Measurements from ENCODE around the gene RS1.

Gene RS1

DNA sequence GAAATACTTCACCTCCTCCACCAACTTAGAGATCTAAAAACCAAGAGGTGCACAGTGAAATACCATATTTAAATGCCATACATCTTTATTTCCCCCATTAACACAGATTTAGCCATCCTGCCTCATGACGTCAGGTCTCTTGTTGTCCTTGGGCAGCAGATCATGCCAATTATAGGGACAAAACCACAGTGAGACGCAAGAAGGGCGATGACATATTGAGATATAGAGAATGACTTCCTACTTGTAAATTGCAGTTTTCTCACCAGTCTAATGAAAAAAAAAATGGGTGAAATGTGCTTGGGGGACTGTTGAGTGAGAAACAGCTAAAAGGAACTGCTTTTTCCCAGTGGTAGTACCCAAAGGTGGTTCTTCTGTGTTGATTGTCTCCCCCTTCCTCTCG is 24.3 kb downstream of the RS1 start:
- H3K9me3 ChIP-seq (ENCODE audit: control insufficient read depth, insufficient read depth, low read depth, low read length) = no peaks in the 10 kb centered on the region
- POLR2A ChIA-PET = no interaction called here
- no peaks in the 10 kb centered on the region for H3K36me3 ChIP-seq (ENCODE audit: control insufficient read depth in 2 of 2, insufficient read depth in 1 of 2, low read length in 2 of 2)
- no peak overlapping the region for H3K4me3 ChIP-seq (ENCODE audit: low read depth, low read length)
- no peak overlapping the region for H3K27ac ChIP-seq (ENCODE audit: extremely low read depth, low read depth, low read length)
- TF ChIP-seq ZNF23 (tag by site-specific recombination; IDR thresholded peaks at IDR 0.05; ENCODE audit: borderline replicate concordance) = no peak
- TF ChIP-seq, protein P1, sequence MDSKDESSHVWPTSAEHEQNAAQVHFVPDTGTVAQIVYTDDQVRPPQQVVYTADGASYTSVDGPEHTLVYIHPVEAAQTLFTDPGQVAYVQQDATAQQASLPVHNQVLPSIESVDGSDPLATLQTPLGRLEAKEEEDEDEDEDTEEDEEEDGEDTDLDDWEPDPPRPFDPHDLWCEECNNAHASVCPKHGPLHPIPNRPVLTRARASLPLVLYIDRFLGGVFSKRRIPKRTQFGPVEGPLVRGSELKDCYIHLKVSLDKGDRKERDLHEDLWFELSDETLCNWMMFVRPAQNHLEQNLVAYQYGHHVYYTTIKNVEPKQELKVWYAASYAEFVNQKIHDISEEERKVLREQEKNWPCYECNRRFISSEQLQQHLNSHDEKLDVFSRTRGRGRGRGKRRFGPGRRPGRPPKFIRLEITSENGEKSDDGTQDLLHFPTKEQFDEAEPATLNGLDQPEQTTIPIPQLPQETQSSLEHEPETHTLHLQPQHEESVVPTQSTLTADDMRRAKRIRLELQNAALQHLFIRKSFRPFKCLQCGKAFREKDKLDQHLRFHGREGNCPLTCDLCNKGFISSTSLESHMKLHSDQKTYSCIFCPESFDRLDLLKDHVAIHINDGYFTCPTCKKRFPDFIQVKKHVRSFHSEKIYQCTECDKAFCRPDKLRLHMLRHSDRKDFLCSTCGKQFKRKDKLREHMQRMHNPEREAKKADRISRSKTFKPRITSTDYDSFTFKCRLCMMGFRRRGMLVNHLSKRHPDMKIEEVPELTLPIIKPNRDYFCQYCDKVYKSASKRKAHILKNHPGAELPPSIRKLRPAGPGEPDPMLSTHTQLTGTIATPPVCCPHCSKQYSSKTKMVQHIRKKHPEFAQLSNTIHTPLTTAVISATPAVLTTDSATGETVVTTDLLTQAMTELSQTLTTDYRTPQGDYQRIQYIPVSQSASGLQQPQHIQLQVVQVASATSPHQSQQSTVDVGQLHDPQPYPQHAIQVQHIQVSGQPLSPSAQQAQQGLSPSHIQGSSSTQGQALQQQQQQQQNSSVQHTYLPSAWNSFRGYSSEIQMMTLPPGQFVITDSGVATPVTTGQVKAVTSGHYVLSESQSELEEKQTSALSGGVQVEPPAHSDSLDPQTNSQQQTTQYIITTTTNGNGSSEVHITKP (tag by site-specific recombination; IDR thresholded peaks at IDR 0.05) = 0 out of 2 replicates have a peak, but pooled peaks have one; percentile 17
- no peaks in the 10 kb centered on the region for H3K4me1 ChIP-seq (ENCODE audit: control insufficient read depth, insufficient read depth, low read length)
- CTCF ChIA-PET = no interaction called here

DNA sequence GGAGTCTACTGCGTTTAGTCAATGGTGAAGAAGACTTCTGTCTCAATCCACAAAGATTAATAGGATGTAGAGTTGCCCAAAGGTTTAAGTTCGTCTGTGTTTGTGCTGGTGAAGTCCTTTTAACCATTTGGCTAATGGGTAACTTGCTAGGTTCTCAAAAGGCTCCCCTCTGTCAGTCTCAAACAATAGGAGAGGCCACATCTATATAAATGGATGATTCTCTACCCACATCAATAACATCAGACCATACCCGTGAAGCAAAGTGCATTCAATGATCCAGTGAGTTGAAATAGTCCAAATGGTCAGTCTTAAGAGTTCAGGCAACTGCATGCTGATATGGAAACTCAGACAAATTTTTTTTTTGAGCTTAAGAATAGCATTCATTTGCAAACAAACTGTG is 28.1 kb downstream of the RS1 start:
- Histone ChIP-seq H3K9me3 (ENCODE audit: control insufficient read depth, insufficient read depth, low read depth, low read length) (no peaks in the 10 kb centered on the region), H3K4me1 (ENCODE audit: control insufficient read depth, insufficient read depth, low read length) (no peaks in the 10 kb centered on the region), H3K36me3 (ENCODE audit: control insufficient read depth in 2 of 2, insufficient read depth in 1 of 2, low read length in 2 of 2) (no peaks in the 10 kb centered on the region), H3K27ac (ENCODE audit: extremely low read depth, low read depth, low read length) (no peak overlapping the region), H3K4me3 (ENCODE audit: low read depth, low read length) (no peak overlapping the region)
- ChIA-PET CTCF (interaction anchor here (0.6 kb wide), 1 partner anchor 16 kb away, joined by 6 read pairs; no protein-coding TSS in a partner anchor), POLR2A (no interaction called here)
- TF ChIP-seq REPIN1 (tag by site-specific recombination; IDR thresholded peaks at IDR 0.05; ENCODE audit: low read depth) (no peak), ZNF266 (tag by site-specific recombination; IDR thresholded peaks at IDR 0.05; ENCODE audit: low read depth) (no peak), ZNF121 (tag by site-specific recombination; IDR thresholded peaks at IDR 0.05) (no peak), HOXC10 (CRISPR knock-in tag; IDR thresholded peaks at IDR 0.05) (no peak), ZNF76 (tag by site-specific recombination; IDR thresholded peaks at IDR 0.05; ENCODE audit: borderline replicate concordance, low read depth) (no peak)
- TF ChIP-seq, protein P2, sequence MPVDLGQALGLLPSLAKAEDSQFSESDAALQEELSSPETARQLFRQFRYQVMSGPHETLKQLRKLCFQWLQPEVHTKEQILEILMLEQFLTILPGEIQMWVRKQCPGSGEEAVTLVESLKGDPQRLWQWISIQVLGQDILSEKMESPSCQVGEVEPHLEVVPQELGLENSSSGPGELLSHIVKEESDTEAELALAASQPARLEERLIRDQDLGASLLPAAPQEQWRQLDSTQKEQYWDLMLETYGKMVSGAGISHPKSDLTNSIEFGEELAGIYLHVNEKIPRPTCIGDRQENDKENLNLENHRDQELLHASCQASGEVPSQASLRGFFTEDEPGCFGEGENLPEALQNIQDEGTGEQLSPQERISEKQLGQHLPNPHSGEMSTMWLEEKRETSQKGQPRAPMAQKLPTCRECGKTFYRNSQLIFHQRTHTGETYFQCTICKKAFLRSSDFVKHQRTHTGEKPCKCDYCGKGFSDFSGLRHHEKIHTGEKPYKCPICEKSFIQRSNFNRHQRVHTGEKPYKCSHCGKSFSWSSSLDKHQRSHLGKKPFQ (tag by site-specific recombination; IDR thresholded peaks at IDR 0.05) = no peak
- TF ChIP-seq, protein P3, sequence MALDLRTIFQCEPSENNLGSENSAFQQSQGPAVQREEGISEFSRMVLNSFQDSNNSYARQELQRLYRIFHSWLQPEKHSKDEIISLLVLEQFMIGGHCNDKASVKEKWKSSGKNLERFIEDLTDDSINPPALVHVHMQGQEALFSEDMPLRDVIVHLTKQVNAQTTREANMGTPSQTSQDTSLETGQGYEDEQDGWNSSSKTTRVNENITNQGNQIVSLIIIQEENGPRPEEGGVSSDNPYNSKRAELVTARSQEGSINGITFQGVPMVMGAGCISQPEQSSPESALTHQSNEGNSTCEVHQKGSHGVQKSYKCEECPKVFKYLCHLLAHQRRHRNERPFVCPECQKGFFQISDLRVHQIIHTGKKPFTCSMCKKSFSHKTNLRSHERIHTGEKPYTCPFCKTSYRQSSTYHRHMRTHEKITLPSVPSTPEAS (tag by site-specific recombination; IDR thresholded peaks at IDR 0.05) = no peak

DNA sequence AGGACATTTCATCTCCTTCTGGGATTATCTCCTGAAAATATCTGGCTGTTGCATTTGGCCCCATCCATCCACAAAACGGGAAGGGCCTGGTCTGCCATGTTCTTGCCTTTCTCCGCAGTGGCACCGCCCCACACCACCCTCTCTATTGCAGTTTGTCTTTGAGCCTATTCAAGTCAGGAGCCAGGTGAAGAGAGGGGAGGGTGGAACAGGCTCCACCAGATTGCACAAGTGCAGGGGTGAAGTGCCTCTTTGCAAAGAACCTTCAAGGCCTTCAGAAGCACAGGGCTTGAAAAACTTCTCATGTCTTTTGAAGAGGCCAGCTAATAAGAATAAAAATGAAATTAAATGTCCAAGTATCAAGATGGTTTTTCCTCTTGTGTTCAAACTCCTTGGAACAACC is 28.7 kb downstream of the RS1 start:
- H3K36me3 ChIP-seq (ENCODE audit: control insufficient read depth in 2 of 2, insufficient read depth in 1 of 2, low read length in 2 of 2) = no peaks in the 10 kb centered on the region
- TF ChIP-seq, protein P1 (tag by site-specific recombination; IDR thresholded peaks at IDR 0.05) = no peak
- TF ChIP-seq, protein P2 (tag by site-specific recombination; IDR thresholded peaks at IDR 0.05) = no peak
- TF ChIP-seq ZNF777 (tag by site-specific recombination; IDR thresholded peaks at IDR 0.05; ENCODE audit: borderline replicate concordance) (no peak), KLF1 (tag by site-specific recombination; IDR thresholded peaks at IDR 0.05) (no peak), ZNF433 (tag by site-specific recombination; IDR thresholded peaks at IDR 0.05; ENCODE audit: low read depth) (no peak), ZNF621 (tag by site-specific recombination; IDR thresholded peaks at IDR 0.05) (no peak)
- POLR2A ChIA-PET = no interaction called here
- no peaks in the 10 kb centered on the region for H3K9me3 ChIP-seq (ENCODE audit: control insufficient read depth, insufficient read depth, low read depth, low read length)
- no peaks in the 10 kb centered on the region for H3K4me1 ChIP-seq (ENCODE audit: control insufficient read depth, insufficient read depth, low read length)
- H3K4me3 ChIP-seq (ENCODE audit: low read depth, low read length) = no peak overlapping the region
- H3K27ac ChIP-seq (ENCODE audit: extremely low read depth, low read depth, low read length) = no peak overlapping the region
- CTCF ChIA-PET = no interaction called here
